C4-2B (cell line): Measurements from ENCODE around the gene OR5L2.

Source experiments
- CTCF ChIP-seq: fragments of 450-650 bp; conservative IDR thresholded peaks from 2 replicates; pipeline ENCODE4 v1.5.1; 2017; ENCODE audit warnings: mild to moderate bottlenecking
- ZFX ChIP-seq: fragments of 450-650 bp; IDR thresholded peaks from 2 replicates; pipeline ENCODE4 v1.6.1; 2017

GRCh38 chr11:55852141-55852540, 25.1 kb downstream of the OR5L2 start:
- no peak for TF ChIP-seq CTCF
- TF ChIP-seq ZFX: no peak
